ENCODE results near the gene PI4K2A.

DNA sequence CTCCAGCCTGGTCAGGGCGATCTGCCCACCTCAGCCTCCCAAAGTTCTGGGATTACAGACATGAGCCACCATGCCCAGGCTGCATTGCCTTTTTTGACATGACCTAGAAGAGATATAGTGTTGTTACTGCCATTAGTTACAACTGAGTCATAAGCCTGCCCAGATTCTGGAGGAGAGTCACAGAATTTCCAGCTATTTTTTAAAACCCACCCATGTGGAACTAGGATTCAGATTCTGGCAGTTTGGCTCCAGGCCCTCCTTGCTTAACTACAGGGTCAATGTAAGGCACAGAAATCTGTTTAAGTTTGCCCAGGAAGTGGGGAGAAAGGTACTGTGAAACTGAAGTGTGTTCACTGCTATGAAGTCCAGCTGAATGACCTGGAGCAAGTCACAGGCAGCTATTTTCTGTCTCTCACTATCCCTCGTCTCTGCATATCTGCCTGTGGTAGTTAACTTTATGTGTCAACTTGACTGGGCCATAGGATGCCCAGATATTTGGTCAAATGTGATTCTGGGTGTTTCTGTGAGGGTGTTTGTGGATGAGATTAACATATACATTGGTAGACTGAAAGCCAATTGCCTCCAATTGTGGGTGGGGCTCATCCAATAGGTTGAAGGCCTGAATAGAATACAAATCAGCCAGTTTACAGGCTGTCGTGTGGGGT lies 64.7 kb downstream of the PI4K2A start:
- TF ChIP-seq CTCF (IDR thresholded peaks at IDR 0.05) (no peak), EZH2phosphoT487 (IDR thresholded peaks at IDR 0.05) (no peak)

Data from neural progenitor cell (in vitro differentiated cells).